Measurements from ENCODE around the gene PGRMC2.

- TF ChIP-seq CTCF (IDR thresholded peaks at IDR 0.05) (no peak), ZFX (IDR thresholded peaks at IDR 0.05; ENCODE audit: borderline replicate concordance) (no peak)
Measured at GRCh38 chr4:128241019-128241418, 46.6 kb downstream of the PGRMC2 start.
